ENCODE measurements around the gene ATL3. TPM values are rescaled to one million over a fixed set of nuclear protein-coding genes. Genes with fewer than 3 reads are reported as not detected.
"Not testable (repeated sequence)": the region's sequence is repeated elsewhere in the genome, so short reads cannot be mapped to it uniquely, and the experiment has no call there.

Gene ATL3
- polyA plus RNA-seq, 4 donors: 15.2 to 20.0 (median 17.0) TPM

DNA sequence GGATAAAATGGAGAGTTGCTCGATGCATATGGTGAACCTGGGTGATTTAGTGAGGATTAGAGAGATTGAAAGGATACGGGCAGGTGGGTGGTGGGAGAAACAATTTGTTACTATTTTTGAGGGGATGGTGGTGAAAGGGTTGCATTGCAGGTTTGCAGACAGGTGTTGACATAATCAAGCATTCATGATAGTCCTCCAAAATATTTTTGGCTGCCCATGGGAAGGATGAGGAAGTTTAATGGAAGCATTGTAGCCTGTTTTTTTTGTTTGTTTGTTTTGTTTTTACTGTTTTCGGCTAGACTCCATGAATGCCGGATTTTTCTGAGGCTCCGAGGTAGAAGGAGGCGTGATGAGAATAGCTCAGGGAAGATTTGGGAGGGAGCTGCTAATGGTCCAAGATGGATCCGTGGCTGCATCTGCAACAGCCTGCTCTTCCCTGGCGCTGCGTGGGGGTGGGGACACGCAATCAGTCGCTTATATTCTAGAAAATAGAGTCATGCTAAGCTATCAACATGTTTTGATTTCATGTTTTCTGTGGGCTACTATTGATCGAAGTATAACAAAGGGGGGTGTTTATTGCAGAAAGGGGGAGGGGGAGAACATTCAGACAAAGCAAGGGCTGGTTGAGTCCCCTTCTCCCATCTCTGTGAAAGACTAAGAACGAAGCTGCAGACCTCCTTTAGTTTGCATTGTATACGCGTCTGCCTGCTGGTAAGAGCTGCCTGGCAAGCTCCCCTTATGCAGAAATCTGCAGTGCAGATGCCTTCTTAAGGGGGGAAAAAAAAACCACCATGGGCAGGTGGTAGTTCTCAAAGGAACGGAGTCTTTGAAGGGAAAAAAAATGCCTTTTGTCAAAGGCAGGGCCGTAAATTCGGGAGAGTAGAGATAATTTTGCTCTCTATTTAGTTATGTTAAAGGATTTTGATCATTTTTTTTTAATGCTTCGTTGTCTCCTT is 11.2 kb upstream of the ATL3 start:
- peak in 1 of 4 donors; percentile 67 for DNase-seq (ENCODE audit: low read depth in 4 of 4, low spot score in 2 of 4)

DNA sequence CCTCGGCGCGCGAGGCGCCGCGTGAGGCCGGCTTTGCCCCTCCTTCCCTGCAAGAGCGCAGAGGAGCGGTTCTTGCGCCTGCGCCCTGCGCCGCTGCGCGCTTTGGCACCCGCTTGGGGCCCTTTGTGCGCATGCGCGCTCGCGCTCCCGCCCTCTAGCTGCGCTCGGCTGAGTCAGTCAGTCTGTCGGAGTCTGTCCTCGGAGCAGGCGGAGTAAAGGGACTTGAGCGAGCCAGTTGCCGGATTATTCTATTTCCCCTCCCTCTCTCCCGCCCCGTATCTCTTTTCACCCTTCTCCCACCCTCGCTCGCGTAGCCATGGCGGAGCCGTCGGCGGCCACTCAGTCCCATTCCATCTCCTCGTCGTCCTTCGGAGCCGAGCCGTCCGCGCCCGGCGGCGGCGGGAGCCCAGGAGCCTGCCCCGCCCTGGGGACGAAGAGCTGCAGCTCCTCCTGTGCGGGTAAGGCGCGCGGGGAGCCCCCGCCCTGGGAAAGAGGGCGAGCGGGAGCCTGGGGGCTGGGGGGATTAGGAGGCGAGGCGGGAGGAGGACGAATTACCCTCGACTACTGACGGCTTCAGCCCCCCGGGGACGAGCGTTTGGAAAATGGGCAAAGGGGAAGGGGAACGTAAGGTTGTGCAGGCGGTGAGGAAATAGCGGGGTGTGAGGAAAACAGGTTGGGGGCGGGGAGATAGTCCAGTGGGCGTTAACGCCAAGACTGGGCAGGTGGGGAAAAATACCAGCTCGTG is 10.3 kb upstream of the ATL3 start, which contains the start of gene RTN3:
Gene RTN3, plus strand, starts transcription at position 180 of the 745 bp plus-strand sequence. Its CDS starts 137 bp downstream, at position 317.
- DNase-seq (ENCODE audit: low read depth in 4 of 4, low spot score in 2 of 4): peak; percentile 93 to 97 (median 95)

DNA sequence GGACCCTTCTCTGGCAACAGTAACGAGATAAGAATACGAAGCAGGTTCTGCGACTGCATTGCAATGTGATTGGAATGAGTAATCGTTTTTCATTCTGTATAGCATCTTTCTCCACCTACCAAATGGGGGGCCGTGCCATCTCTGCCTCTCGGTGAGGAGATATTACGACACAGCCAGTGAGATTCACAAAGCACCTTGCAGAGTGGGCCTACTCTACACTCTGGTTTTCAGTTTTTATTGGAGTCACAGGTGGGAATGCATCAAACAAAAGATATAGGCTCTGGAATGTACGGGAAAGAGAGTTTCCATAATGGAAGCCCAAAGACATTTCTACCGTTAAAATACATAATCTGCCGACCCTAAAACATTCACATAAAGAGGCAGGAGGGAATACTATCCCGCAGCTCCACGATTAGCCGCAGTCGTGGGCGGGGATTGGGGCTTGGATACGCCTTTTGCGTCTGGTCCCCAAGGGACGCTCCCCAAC is 9.7 kb upstream of the ATL3 start:
- no peak for DNase-seq (ENCODE audit: low read depth in 4 of 4, low spot score in 2 of 4)

DNA sequence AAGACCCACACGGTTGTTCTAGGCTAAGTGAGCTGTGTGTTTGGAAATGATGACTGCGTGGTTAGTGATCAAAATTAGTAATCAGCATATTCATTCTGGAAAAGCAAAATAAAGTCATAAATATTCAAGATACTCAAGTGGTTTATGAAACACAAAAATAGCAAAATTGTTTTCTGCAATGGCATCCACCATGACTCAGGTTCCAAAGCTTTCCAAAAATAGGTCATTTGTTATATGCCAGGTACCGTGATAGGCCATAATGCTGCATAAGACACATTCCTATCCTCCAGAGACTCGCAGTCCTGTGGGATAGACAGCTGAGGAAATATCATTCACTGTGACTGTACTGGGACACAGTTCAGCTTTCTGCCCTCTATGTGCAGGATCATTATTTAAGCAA is 2.4 kb upstream of the ATL3 start:
- no peak for DNase-seq (ENCODE audit: low read depth in 4 of 4, low spot score in 2 of 4)

DNA sequence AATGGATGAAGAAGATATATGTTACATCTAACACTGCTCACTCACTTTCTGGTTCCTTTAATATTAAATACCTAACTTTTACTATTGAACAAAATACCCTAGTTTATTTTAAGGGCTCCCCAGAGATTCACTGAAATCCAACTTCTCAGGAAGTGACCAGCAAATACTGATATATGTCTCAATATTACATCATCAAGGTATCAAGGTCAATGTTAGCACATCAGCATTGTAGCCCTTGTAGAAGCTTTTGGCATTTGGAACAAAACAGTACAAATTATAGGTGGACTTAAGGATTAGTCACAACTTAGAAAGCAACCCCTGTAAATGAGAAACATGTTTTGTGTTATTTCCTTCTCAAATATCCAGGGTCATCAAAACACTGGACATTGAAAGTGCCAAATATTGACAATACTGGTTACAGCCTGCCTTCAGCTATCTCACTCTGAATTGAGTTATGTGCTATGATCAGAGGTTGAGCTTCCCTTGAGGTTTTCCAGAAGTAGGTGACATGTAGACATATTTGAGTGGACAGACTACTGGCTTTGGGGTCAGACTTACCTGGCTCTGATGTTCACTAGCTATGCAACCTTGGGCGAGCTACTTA is 1.9 kb upstream of the ATL3 start:
- DNase-seq (ENCODE audit: low read depth in 4 of 4, low spot score in 2 of 4): no peak

DNA sequence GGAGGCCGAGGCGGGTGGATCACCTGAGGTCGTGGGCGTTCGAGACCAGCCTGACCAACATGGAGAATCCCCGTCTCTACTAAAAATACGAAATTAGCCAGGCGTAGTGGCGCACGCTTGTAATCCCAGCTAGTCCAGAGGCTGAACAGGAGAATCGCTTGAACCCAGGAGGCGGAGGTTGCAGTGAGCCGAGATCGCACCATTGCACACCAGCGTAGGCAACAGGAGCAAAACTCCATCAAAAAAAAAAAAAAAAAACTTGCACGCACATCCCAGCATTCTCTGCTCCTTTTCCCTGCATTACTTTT is 934 bp upstream of the ATL3 start:
- DNase-seq (ENCODE audit: low read depth in 4 of 4, low spot score in 2 of 4): no peak

DNA sequence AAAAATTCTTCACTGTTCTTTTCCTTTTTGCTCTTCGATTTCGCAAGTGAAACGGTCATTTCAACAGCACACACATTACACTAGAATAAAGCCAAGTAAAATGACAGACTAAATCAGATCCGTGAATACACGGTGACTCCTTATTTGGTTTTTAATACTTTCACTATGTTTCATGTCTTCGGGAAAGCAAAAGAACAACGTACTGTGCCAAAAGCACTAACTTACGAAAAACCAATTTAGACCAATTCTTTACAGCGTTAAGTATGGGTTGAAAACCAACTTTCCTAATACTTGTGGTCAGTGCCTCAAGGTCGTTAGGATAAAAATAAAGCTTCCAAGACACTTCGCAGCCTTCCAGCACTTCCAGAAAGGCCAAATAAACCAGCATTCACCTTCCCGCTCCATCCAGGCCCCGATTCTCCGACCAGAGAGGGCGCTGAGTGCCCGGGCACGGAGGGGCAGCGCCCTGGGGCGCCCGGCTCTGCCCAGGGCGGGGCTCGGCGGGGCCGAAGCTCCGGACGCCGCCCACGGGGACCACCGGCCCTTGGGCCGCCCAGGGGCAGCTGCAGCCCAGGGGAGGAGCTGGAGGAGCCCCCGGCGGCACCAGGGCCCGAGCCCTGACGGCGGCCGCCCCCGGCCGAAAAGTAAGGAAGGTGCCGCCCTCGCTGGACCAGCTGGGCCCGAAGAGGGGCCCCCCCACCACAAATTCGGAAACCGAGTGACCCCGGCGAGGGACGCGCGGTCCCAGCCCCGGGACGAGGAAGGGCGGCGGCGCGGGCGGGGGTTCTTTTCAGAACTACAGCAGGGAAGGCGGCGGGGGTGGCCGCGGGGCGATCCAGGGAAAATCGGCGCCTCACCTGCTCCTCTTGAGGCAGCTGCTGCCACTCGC is 499 bp downstream of the ATL3 start:
- peak in 3 of 4 donors; percentile 23 to 39 (median 29) for DNase-seq (ENCODE audit: low read depth in 4 of 4, low spot score in 2 of 4)

DNA sequence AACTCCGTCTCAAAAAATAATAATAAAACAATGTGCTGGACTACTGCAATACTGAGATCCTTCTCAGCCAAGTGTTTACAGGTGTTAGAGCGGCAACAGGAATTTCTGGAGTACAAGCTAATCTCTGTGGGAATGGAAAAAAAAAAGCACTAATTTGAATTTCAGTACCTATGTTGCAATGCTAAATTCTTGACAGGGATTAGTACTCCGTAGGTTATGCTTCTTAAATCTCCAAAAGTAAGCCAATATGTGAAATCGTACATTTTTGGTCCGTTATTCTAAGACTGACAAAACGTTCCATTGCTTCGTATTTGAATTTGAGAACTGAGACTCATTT is 1.1 kb downstream of the ATL3 start:
- no peak for DNase-seq (ENCODE audit: low read depth in 4 of 4, low spot score in 2 of 4)

DNA sequence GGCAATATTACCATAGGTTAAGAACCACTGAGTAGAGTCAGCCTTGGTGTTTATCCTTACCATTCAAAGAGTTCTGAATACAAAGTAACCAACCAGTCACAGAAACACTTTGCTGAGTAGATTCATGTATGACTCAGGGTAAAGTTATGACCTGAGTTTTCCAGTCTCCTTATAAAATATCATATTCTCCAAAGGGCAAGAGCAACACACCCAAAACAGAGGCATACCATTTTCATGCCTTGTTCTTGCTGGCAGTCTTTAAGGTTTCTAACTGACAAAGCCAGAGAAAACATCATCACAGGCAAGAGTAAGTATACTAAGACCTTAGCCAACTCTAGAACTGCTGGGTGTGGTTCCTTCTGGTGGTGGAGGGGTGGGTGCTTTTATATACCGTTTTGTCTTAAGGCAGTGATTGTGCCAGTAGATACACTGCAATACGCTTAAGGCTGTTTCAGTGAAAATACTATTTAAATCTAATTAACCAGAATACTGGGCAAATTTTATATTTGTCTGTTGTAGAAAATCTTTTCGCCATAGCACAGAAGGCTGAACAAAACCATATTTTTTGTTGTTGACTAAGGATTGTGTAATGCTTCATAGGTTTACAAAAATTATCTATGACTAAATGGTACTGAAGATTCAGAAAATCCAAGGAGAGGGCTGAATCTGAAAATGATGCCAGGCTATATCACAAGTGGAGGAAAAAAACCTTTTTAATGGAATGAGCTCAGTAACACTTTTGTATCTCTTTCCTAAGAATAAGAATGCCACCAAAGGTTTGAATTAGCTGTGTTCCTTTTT is 3.0 kb downstream of the ATL3 start:
- DNase-seq (ENCODE audit: low read depth in 4 of 4, low spot score in 2 of 4): no peak

DNA sequence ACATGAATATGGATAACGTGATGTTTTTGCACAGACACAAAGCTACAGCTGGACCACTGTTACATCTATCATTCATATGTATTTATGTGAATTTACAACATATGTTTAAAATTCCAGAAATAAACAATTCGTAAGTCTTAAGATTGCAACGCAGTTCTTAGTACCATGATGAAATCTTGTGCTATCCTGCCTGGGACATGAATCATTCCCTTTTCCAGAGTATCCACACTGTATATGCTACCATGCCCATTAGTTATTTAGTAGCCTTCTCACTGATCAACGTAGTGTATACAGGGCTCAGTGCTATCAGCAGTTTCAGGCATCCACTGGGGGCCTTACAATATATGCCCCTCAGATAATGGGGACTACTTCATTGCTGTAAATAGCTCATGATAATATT is 4.3 kb downstream of the ATL3 start:
- DNase-seq (ENCODE audit: low read depth in 4 of 4, low spot score in 2 of 4): no peak

DNA sequence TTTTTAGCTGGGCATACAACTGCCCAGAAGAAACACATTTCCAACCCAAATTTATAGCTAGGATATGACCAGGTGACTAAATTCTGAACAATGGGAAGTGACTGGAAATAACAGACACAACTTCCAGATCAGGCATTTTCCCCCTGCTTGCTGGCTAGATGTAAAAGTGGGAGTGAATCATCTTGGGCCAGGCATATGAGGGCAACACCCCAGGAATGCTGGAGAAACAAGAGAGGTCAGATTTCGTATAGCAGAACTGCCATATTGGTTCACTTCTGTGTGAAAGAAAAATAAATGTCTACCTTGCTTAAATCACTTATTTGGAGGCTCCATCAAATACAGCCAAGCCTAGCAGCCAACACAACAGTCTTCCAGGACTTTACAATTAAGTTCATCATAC is 7.4 kb downstream of the ATL3 start:
- DNase-seq (ENCODE audit: low read depth in 4 of 4, low spot score in 2 of 4): no peak

DNA sequence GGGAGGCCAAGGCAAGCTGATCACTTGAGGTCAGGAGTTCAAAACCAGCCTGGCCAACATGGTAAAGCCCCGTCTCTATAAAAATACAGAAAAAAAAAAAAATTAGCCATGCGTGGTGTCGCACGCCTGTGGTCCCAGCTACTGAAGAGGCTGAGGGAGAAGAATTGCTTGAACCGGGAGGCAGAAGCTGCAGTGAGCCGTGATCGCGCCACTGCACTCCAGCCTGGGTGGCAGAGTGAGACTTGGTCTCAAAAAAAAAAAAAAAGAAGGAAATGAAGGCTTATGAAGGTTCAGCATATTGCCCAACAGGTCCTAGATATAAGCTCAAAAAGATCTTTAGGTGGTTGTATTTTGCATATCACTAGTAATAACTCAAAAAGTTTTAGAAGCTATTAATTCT is 10.2 kb downstream of the ATL3 start:
- no peak for DNase-seq (ENCODE audit: low read depth in 4 of 4, low spot score in 2 of 4)

DNA sequence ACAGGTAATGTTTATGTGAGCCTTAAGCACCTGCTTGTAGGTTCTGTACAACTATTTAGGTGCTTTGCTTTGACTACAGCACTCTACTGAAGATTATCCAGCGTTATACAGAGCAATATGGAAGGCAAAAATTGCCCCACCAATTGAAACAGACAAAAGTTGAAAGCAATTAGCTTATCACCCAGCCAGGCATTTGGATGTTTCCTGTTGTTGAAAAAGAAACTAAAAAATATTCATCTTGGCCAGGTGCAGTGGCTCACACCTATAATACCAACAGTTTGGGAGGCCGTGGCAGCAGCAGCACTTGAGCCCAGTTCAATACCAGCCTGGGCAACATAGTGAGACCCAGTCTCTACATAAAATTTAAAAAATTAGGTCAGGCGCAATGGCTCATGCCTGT is 18.5 kb downstream of the ATL3 start:
- no peak for DNase-seq (ENCODE audit: low read depth in 4 of 4, low spot score in 2 of 4)

DNA sequence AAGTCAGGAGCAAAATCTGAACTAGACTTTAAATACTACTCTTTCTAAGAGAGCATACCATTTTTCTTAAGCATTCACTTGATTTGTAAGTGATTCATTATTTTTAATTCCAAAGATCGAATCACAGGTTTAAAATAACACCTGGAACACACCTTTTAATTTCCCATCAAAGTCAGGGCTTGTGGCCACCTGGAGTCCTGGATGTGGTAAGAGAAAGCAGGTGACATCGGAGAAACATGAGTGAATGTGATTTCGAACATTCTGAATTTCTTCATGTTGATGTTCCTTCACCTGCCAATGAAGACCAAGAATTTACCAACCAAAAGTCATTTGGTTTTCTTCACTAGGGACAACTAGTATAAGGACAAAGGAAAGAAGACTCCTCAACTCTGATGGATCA is 28.0 kb downstream of the ATL3 start:
- DNase-seq (ENCODE audit: low read depth in 4 of 4, low spot score in 2 of 4): no peak

DNA sequence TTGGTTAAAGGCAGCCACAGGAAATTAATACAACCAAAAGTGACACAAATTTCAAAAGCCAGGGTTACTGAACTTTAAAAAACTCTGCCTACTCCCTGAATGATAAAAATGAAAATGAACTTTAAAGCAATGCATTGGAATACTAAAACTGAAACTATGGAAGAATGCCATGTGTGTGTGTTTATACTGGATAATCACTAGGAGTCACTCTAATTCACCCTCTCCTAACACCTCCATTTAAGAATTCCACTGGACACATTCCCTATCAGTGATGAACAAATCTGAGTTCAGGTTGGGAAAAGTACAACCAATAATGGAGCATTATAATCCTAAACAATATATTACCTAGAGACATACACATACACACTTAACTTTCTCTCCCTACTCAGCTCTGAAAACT is 29.4 kb downstream of the ATL3 start:
- no peak for DNase-seq (ENCODE audit: low read depth in 4 of 4, low spot score in 2 of 4)

DNA sequence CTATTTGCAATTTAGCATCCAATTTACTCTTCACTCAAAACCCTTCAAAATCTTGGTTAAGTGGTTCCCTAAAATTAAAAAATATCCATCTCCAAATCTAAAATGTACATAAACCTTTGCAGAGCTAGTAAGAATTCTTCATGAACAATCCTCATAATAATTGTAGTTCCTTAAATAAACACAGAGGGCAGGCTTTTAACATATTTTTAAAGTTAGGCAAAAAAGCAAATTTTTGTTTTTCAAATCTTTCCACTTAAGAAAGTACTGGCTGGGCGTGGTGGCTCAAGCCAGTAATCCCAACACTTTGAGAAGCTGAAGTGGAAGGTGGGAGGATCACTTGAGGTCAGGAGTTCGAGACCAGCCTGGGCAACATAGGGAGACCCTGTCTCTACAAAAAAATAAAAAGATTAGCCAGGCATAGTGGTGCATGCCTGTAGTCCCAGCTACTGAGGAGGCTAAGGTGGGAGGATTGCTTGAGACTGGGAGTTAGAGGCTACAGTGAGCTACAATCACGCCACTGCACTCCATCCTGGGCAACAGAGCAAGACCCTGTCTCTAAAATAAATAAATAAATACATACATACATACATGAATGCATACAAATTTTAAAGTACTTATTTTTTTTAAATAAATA is 31.9 kb downstream of the ATL3 start:
- DNase-seq (ENCODE audit: low read depth in 4 of 4, low spot score in 2 of 4): no peak

DNA sequence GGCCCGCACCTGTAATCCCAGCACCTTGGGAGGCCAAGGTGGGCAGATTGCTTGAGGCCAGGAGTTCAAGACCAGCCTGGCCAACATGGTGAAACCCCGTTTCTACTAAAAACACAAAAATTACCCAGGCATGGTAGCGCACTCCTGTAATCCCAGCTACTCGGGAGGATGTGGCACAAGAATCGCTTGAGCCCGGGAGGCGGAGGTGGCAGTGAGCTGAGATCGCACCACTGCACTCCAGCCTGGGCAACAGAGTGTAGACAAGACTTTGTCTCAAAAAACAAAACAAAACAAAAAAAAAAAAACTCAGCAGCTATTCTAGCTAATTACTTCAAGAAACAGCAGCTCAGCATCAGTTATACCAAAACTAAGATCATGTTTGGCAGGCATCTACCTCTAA is 32.7 kb downstream of the ATL3 start:
- not testable (repeated sequence) for DNase-seq (ENCODE audit: low read depth in 4 of 4, low spot score in 2 of 4)

DNA sequence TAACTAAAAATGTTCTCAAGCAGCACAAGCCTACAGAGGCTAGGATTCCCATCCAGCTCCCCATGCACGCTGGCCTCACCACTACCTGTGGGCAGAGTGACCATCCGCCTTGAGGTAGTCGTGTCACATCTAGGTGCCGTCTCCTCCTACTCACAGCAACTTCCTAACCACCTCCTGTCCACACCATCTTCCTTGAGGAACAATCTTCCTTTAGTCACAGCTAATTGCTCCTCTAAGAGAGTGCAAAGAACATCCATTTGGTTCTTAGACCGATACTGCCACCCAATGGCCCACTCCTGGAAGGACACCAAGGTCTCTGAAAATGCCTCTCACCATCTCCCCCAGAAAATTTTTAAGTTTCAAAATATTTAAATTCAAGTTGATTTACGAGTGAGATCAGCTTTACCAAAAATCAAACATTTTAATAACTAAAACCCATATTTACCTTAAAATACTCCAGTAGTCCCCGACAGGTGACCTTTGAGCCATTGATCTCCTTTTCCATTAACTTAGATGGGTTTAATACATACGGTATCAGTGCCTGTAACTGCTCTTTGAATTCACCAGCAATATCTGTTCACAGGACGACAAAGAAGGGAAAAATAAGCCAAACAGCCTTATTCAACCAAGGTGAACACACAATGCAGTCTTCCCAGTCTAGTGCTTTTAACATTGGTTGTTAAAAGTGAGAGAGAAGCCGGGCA is 35.3 kb downstream of the ATL3 start:
- no peak for DNase-seq (ENCODE audit: low read depth in 4 of 4, low spot score in 2 of 4)

DNA sequence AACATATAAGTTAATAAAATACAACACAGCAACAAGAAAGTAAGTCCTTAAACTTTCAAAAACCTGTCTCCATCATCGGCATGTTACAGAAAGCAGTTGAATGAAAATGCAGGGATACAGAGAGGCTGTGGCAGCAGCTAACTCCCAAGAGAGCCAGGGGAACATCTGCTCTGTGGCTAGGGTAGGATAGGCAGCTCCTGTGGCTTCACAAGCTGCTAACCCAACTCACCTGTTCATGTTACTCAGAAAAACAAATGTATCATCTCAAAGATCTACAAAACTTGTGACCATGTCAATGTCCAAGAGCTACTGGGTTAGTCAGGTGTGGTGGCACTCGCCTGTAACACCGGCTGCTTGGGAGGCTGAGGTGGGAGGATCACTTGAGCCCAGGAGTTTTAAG is 41.8 kb downstream of the ATL3 start:
- DNase-seq (ENCODE audit: low read depth in 4 of 4, low spot score in 2 of 4): no peak
